Brain microvascular endothelial cell (primary cell): ENCODE results near the gene DNAH10.

ENCODE experiments used
- DNase-seq: peaks from one replicate; pipeline ENCODE4 v3.0.0-alpha.2; 2020
- H3K27ac ChIP-seq: fragments of 250-450 bp; sonication (Bioruptor Pico); 2 replicates; pipeline ENCODE4 v1.5.1; 2020; ENCODE audit warnings: mild to moderate bottlenecking, moderate library complexity
- H3K27me3 ChIP-seq: fragments of 250-450 bp; sonication (Bioruptor Pico); replicated peaks from 2 replicates; pipeline ENCODE4 v1.5.1; 2020; ENCODE audit warnings: mild to moderate bottlenecking
- H3K36me3 ChIP-seq: fragments of 250-450 bp; sonication (Bioruptor Pico); replicated peaks from 2 replicates; pipeline ENCODE4 v1.5.1; 2020; ENCODE audit warnings: mild to moderate bottlenecking
- H3K4me3 ChIP-seq: 2 replicates; pipeline ENCODE4 v1.5.1; 2011; ENCODE audit warnings: low read depth, mild to moderate bottlenecking, control low read depth, low read length, moderate library complexity
- CTCF ChIP-seq: IDR thresholded peaks from 2 replicates; pipeline ENCODE4 v1.5.1; 2011; ENCODE audit warnings: low read depth, mild to moderate bottlenecking, moderate library complexity, low read length, control low read depth, inconsistent platforms; ENCODE audit errors: missing control alignments
- in situ Hi-C: cut with HindIII; loops from 2 replicates; pipeline ENCODE4 v1.10.0; 2017; ENCODE audit warnings: low sequenced_read_pairs, low pct_ligation_motif_present

DNAH10 gene

GRCh38 chr12:123861392-123861791 is 99.3 kb downstream of the DNAH10 start:
- Histone ChIP-seq H3K27ac (no peak overlapping the region), H3K4me3 (no peak overlapping the region), H3K27me3 (no peaks in the 10 kb centered on the region), H3K36me3 (no peaks in the 10 kb centered on the region)
- no peak for DNase-seq
- no peak for TF ChIP-seq CTCF
- in situ Hi-C loops, result no loop called here

- no peaks in the 10 kb centered on the region for H3K27me3 ChIP-seq
- in situ Hi-C loops, result no loop called here
Measured at GRCh38 chr12:123867141-123867540, 105.0 kb downstream of the DNAH10 start.

GRCh38 chr12:123868791-123869190 is 106.7 kb downstream of the DNAH10 start:
- Histone ChIP-seq H3K4me3 (no peak overlapping the region), H3K27ac (no peak overlapping the region), H3K27me3 (no peaks in the 10 kb centered on the region), H3K36me3 (no peaks in the 10 kb centered on the region)
- in situ Hi-C loops, result no loop called here
- DNase-seq, result no peak
- TF ChIP-seq CTCF, result no peak

More at GRCh38 chr12:123867141-123867540, 105.0 kb downstream of the DNAH10 start:
- DNase-seq, result no peak
- Histone ChIP-seq H3K36me3 (no peaks in the 10 kb centered on the region), H3K4me3 (no peak overlapping the region), H3K27ac (no peak overlapping the region)
- TF ChIP-seq CTCF, result no peak

- Histone ChIP-seq H3K36me3 (no peaks in the 10 kb centered on the region), H3K27ac (no peak overlapping the region), H3K4me3 (no peak overlapping the region), H3K27me3 (no peaks in the 10 kb centered on the region)
- DNase-seq, result no peak
- in situ Hi-C loops, result no loop called here
- TF ChIP-seq CTCF, result no peak
Measured at GRCh38 chr12:123873793-123874192, 111.7 kb downstream of the DNAH10 start.

- Histone ChIP-seq H3K4me3 (no peak overlapping the region), H3K27ac (no peak overlapping the region), H3K27me3 (no peaks in the 10 kb centered on the region), H3K36me3 (no peaks in the 10 kb centered on the region)
- no peak for TF ChIP-seq CTCF
- in situ Hi-C loops, result no loop called here
- no peak for DNase-seq
Measured at GRCh38 chr12:123877968-123878367, 115.9 kb downstream of the DNAH10 start.

- in situ Hi-C loops, result no loop called here
- no peak overlapping the region for H3K4me3 ChIP-seq
- H3K27me3 ChIP-seq, result no peaks in the 10 kb centered on the region
- H3K36me3 ChIP-seq, result no peaks in the 10 kb centered on the region
- no peak overlapping the region for H3K27ac ChIP-seq
- no peak for DNase-seq
- no peak for TF ChIP-seq CTCF
Measured at GRCh38 chr12:123879101-123879500, 117.0 kb downstream of the DNAH10 start.
